Stimulated activated naive B cell treated with anti-CD40 and anti-IgM and Interleukin-4, amounts not matched to agents 10 μg/mL and 1 μg/mL and 100 μg/mL, for 72 hours (primary cell): ENCODE results near the gene SCYL1.
A peak's percentile ranks its signal among the peaks of the same experiment; 100 is the strongest.
"Not testable (repeated sequence)": the region's sequence is repeated elsewhere in the genome, so short reads cannot be mapped to it uniquely, and the experiment has no call there.

Experiments
- ATAC-seq, 2 donors: fragments of 150-1000 bp; cut with Tn5 transposase; replicated peaks; 2 replicates each; pipeline ENCODE4 v1.10.0; 2021; ENCODE audit warnings: moderate library complexity in 1 of 2
- DNase-seq: peaks from one replicate; pipeline ENCODE4 v3.0.0; 2021
- H3K27ac Mint-ChIP-seq: one replicate; pipeline ENCODE4 v1.8.0; 2022; ENCODE audit warnings: mild to moderate bottlenecking, mixed read lengths
- H3K27me3 Mint-ChIP-seq, 2 donors: one replicate each; pipeline ENCODE4 v1.8.0; 2022; ENCODE audit warnings: mixed read lengths in 2 of 2
- H3K36me3 Mint-ChIP-seq, 2 donors: one replicate each; pipeline ENCODE4 v1.8.0; 2022; ENCODE audit warnings: mixed read lengths in 2 of 2, mild to moderate bottlenecking in 1 of 2
- H3K4me1 Mint-ChIP-seq, 2 donors: one replicate each; pipeline ENCODE4 v1.8.0; 2022; ENCODE audit warnings: mixed read lengths in 2 of 2, mild to moderate bottlenecking in 1 of 2
- H3K4me3 Mint-ChIP-seq, 2 donors: one replicate each; pipeline ENCODE4 v1.8.0; 2022; ENCODE audit warnings: mild to moderate bottlenecking in 2 of 2, mixed read lengths in 2 of 2, moderate library complexity in 1 of 2
- H3K9me3 Mint-ChIP-seq, 2 donors: one replicate each; pipeline ENCODE4 v1.8.0; 2022; ENCODE audit warnings: mixed read lengths in 2 of 2, mild to moderate bottlenecking in 1 of 2

SCYL1 gene

GRCh38 chr11:65506772-65507505 is 17.9 kb upstream of the SCYL1 start:
- no peak overlapping the region for H3K27ac Mint-ChIP-seq
- ATAC-seq: peak; percentile 53 to 58
- H3K36me3 Mint-ChIP-seq: peaks cover 27 to 36% of the 10 kb centered on the region in 2 donors
- H3K4me1 Mint-ChIP-seq: peaks cover 36 to 60% of the 10 kb centered on the region in 2 donors
- H3K27me3 Mint-ChIP-seq: no peaks in the 10 kb centered on the region
- DNase-seq: no peak
- peak overlapping the region in 1 of 2 donors; percentile 63 for H3K4me3 Mint-ChIP-seq
- H3K9me3 Mint-ChIP-seq: no peaks in the 10 kb centered on the region

- not testable (repeated sequence) for H3K27me3 Mint-ChIP-seq, ATAC-seq, H3K9me3 Mint-ChIP-seq, H3K36me3 Mint-ChIP-seq, H3K27ac Mint-ChIP-seq, DNase-seq, H3K4me3 Mint-ChIP-seq
- H3K4me1 Mint-ChIP-seq: peaks cover 11 to 21% of the 10 kb centered on the region in 2 donors
Measured at GRCh38 chr11:65512311-65512710, 12.6 kb upstream of the SCYL1 start.

- no peaks in the 10 kb centered on the region for H3K9me3 Mint-ChIP-seq
- no peak overlapping the region for H3K4me3 Mint-ChIP-seq
- ATAC-seq: peak; percentile 25 to 29
- peak overlapping the region; percentile 14 for H3K27ac Mint-ChIP-seq
- H3K4me1 Mint-ChIP-seq: peaks cover 2 to 7% of the 10 kb centered on the region in 2 donors
- no peaks in the 10 kb centered on the region for H3K36me3 Mint-ChIP-seq
- no peaks in the 10 kb centered on the region for H3K27me3 Mint-ChIP-seq
- DNase-seq: no peak
Measured at GRCh38 chr11:65516135-65516968, 8.5 kb upstream of the SCYL1 start.

GRCh38 chr11:65518941-65519549 is 5.8 kb upstream of the SCYL1 start:
- H3K27me3 Mint-ChIP-seq, H3K4me3 Mint-ChIP-seq, H3K36me3 Mint-ChIP-seq, ATAC-seq, DNase-seq, H3K27ac Mint-ChIP-seq, H3K9me3 Mint-ChIP-seq: not testable (repeated sequence)
- peaks cover 17 to 34% of the 10 kb centered on the region in 2 donors for H3K4me1 Mint-ChIP-seq

- not testable (repeated sequence) for H3K27me3 Mint-ChIP-seq, ATAC-seq, H3K9me3 Mint-ChIP-seq, H3K4me3 Mint-ChIP-seq, DNase-seq, H3K36me3 Mint-ChIP-seq
- Mint-ChIP-seq H3K4me1 (peaks cover 25 to 51% of the 10 kb centered on the region in 2 donors), H3K27ac (peak overlapping the region; percentile 20)
Measured at GRCh38 chr11:65521777-65522521, 2.9 kb upstream of the SCYL1 start.

- Mint-ChIP-seq H3K4me3 (peak overlapping the region; percentile 52 to 81), H3K4me1 (peaks cover 25 to 57% of the 10 kb centered on the region in 2 donors), H3K36me3 (peaks cover 9 to 11% of the 10 kb centered on the region in 2 donors), H3K27ac (peak overlapping the region; percentile 15)
- ATAC-seq: peak; percentile 55 to 69
- DNase-seq, H3K27me3 Mint-ChIP-seq, H3K9me3 Mint-ChIP-seq: not testable (repeated sequence)
Measured at GRCh38 chr11:65522718-65523630, 1.9 kb upstream of the SCYL1 start.

GRCh38 chr11:65523631-65523968 is 1.3 kb upstream of the SCYL1 start:
- H3K27ac Mint-ChIP-seq: peak overlapping the region; percentile 15
- not testable (repeated sequence) for H3K27me3 Mint-ChIP-seq, DNase-seq, H3K9me3 Mint-ChIP-seq
- peak in 1 of 2 donors; percentile 1 for ATAC-seq
- peaks cover 25 to 57% of the 10 kb centered on the region in 2 donors for H3K4me1 Mint-ChIP-seq
- peak overlapping the region; percentile 52 to 81 for H3K4me3 Mint-ChIP-seq
- peaks cover 9 to 13% of the 10 kb centered on the region in 2 donors for H3K36me3 Mint-ChIP-seq

GRCh38 chr11:65524014-65524740 is 706 bp upstream of the SCYL1 start:
- no peaks in the 10 kb centered on the region for H3K27me3 Mint-ChIP-seq
- peak overlapping the region; percentile 56 to 70 for H3K4me3 Mint-ChIP-seq
- no peak overlapping the region for H3K27ac Mint-ChIP-seq
- DNase-seq (no peak), ATAC-seq (peak in 1 of 2 donors; percentile 11)
- H3K4me1 Mint-ChIP-seq: peaks cover 29 to 57% of the 10 kb centered on the region in 2 donors
- H3K9me3 Mint-ChIP-seq: no peaks in the 10 kb centered on the region
- peaks cover 12 to 17% of the 10 kb centered on the region in 2 donors for H3K36me3 Mint-ChIP-seq

- Mint-ChIP-seq H3K27me3 (no peaks in the 10 kb centered on the region), H3K9me3 (no peaks in the 10 kb centered on the region), H3K4me1 (peaks cover 29 to 57% of the 10 kb centered on the region in 2 donors), H3K27ac (peak overlapping the region; percentile 93), H3K4me3 (peak overlapping the region; percentile 82 to 87), H3K36me3 (peaks cover 12 to 27% of the 10 kb centered on the region in 2 donors)
- DNase-seq (no peak), ATAC-seq (peak; percentile 26)
Measured at GRCh38 chr11:65525546-65526480, 930 bp downstream of the SCYL1 start.

GRCh38 chr11:65526744-65527143 is 1.9 kb downstream of the SCYL1 start:
- peak overlapping the region; percentile 28 to 82 for H3K4me3 Mint-ChIP-seq
- no peak for DNase-seq
- H3K27me3 Mint-ChIP-seq: no peaks in the 10 kb centered on the region
- no peak for ATAC-seq
- peak overlapping the region; percentile 81 for H3K27ac Mint-ChIP-seq
- H3K4me1 Mint-ChIP-seq: peaks cover 29 to 54% of the 10 kb centered on the region in 2 donors
- H3K36me3 Mint-ChIP-seq: peaks cover 22 to 36% of the 10 kb centered on the region in 2 donors
- H3K9me3 Mint-ChIP-seq: no peaks in the 10 kb centered on the region

- peaks cover 14 to 32% of the 10 kb centered on the region in 2 donors for H3K4me1 Mint-ChIP-seq
- H3K36me3 Mint-ChIP-seq: peaks cover 35 to 47% of the 10 kb centered on the region in 2 donors
- no peak for DNase-seq
- H3K27ac Mint-ChIP-seq: no peak overlapping the region
- no peak overlapping the region for H3K4me3 Mint-ChIP-seq
- no peak for ATAC-seq
- H3K27me3 Mint-ChIP-seq: no peaks in the 10 kb centered on the region
- no peaks in the 10 kb centered on the region for H3K9me3 Mint-ChIP-seq
Measured at GRCh38 chr11:65528819-65529350, 4.0 kb downstream of the SCYL1 start.
